SK-N-SH (cell line): ENCODE data around the gene KIF11. TPM values are rescaled to one million over a fixed set of nuclear protein-coding genes. Genes with fewer than 3 reads are reported as not detected.

Source experiments
- CTCF ChIA-PET: fragments of 300-600, 350-600 bp; formaldehyde crosslinking; extraction: SDS; loops from one replicate; lab custom pipeline; 2021; lab: Yijun Ruan, JAX
- POLR2A ChIA-PET: fragments of 350-600 bp; sonication (Branson Sonifier 250); formaldehyde crosslinking; extraction: SDS; loops from one replicate; lab custom pipeline; 2020; ENCODE audit warnings: antibody characterized with exemption, inconsistent platforms; lab: Yijun Ruan, JAX
- DNase-seq: peaks from one replicate; pipeline ENCODE4 v3.0.0; 2012
- H2AFZ ChIP-seq: fragments of 200-600 bp; sonication (generic); 2 replicates; pipeline ENCODE4 v1.8.1; 2016; ENCODE audit warnings: antibody characterized with exemption, mild to moderate bottlenecking, low read depth
- H3F3A ChIP-seq: fragments of 200-600 bp; sonication (generic); replicated peaks from 2 replicates; pipeline ENCODE3; 2016; ENCODE audit warnings: antibody characterized with exemption, mild to moderate bottlenecking; ENCODE audit not compliant: insufficient read depth
- H3K27ac ChIP-seq, 2 experiments: fragments of 200-500 bp in 1 of 2; fragments of 200-600 bp in 1 of 2; sonication (Bioruptor generic) in 1 of 2; sonication (generic), shearing (Covaris generic) in 1 of 2; 2 replicates each; pipeline versions ENCODE4 v1.5.1 to v1.6.1; 2014 to 2016; ENCODE audit warnings: low read depth in 2 of 2, inconsistent platforms in 1 of 2, low read length in 1 of 2, mild to moderate bottlenecking in 1 of 2, mixed read lengths in 1 of 2
- H3K27me3 ChIP-seq: fragments of 200-600 bp; sonication (generic), shearing (Covaris generic); 2 replicates; pipeline ENCODE4 v1.6.1; 2016; ENCODE audit warnings: mixed run types; ENCODE audit not compliant: insufficient read depth
- H3K36me3 ChIP-seq, 2 experiments: fragments of 200-500 bp in 1 of 2; fragments of 200-600 bp in 1 of 2; sonication (Bioruptor generic) in 1 of 2; sonication (generic) in 1 of 2; replicated peaks in 1 of 2; 2 replicates each; pipeline versions ENCODE3 to v1.5.1; 2014 to 2016; ENCODE audit warnings: low read length in 1 of 2, mild to moderate bottlenecking in 1 of 2; ENCODE audit not compliant: insufficient read depth in 2 of 2, control insufficient read depth in 1 of 2
- H3K4me1 ChIP-seq, 2 experiments: fragments of 200-500 bp in 1 of 2; fragments of 200-600 bp in 1 of 2; sonication (Bioruptor generic) in 1 of 2; sonication (generic), shearing (Covaris generic) in 1 of 2; 2 replicates each; pipeline versions ENCODE4 v1.5.1 to v1.6.1; 2014 to 2016; ENCODE audit warnings: low read depth in 1 of 2, low read length in 1 of 2, mixed run types in 1 of 2; ENCODE audit not compliant: insufficient read depth in 2 of 2, control insufficient read depth in 1 of 2
- H3K4me2 ChIP-seq: fragments of 200-600 bp; sonication (generic), shearing (Covaris generic); 2 replicates; pipeline ENCODE4 v1.6.1; 2017; ENCODE audit warnings: mixed run types
- H3K4me3 ChIP-seq, 2 experiments: fragments of 200-500 bp in 1 of 2; fragments of 200-600 bp in 1 of 2; sonication (Bioruptor generic) in 1 of 2; sonication (generic), shearing (Covaris generic) in 1 of 2; 2 replicates each; pipeline versions ENCODE4 v1.5.1 to v1.8.1; 2014 to 2016; ENCODE audit warnings: low read depth in 2 of 2, inconsistent platforms in 1 of 2, low read length in 1 of 2, mild to moderate bottlenecking in 1 of 2, mixed read lengths in 1 of 2, moderate library complexity in 1 of 2
- H3K79me2 ChIP-seq: fragments of 200-600 bp; sonication (generic); 2 replicates; pipeline ENCODE4 v1.8.1; 2017; ENCODE audit warnings: mild to moderate bottlenecking; ENCODE audit not compliant: insufficient read depth
- H3K9ac ChIP-seq: fragments of 200-600 bp; sonication (generic); 2 replicates; pipeline ENCODE4 v1.6.1; 2017; ENCODE audit warnings: mixed run types
- H3K9me2 ChIP-seq: fragments of 200-600 bp; sonication (generic); 2 replicates; pipeline ENCODE4 v1.6.1; 2017; ENCODE audit warnings: mixed run types
- H3K9me3 ChIP-seq: fragments of 200-600 bp; sonication (generic); 2 replicates; pipeline ENCODE4 v1.6.1; 2017; ENCODE audit warnings: mixed run types, mild to moderate bottlenecking, moderate library complexity
- H4K20me1 ChIP-seq: fragments of 200-600 bp; sonication (generic); 2 replicates; pipeline ENCODE4 v1.6.1; 2017; ENCODE audit warnings: mild to moderate bottlenecking, mixed run types; ENCODE audit not compliant: insufficient read depth
- CHD2 ChIP-seq: fragments of 150-350 bp; IDR thresholded peaks from 2 replicates; pipeline ENCODE4 v1.6.1; 2018; ENCODE audit warnings: low read length; ENCODE audit not compliant: partially characterized antibody
- ELF1 ChIP-seq: IDR thresholded peaks from 2 replicates; pipeline ENCODE4 v1.4.0; 2012
- EZH2phosphoT487 ChIP-seq: fragments of 200-600 bp; sonication (generic); IDR thresholded peaks from 2 replicates; pipeline ENCODE4 v1.6.1; 2017; ENCODE audit warnings: low read depth, mixed run types, mild to moderate bottlenecking, antibody characterized with exemption, moderate library complexity, borderline replicate concordance
- GABPA ChIP-seq: IDR thresholded peaks from 2 replicates; pipeline ENCODE4 v1.4.0; 2012; ENCODE audit warnings: low read depth, mild to moderate bottlenecking
- GATA2 ChIP-seq: sonication (generic); formaldehyde crosslinking; IDR thresholded peaks from 2 replicates; pipeline ENCODE4 v1.5.0; 2020; ENCODE audit warnings: mild to moderate bottlenecking, missing genetic modification reagents
- IRF3 ChIP-seq: fragments of 150-350 bp; IDR thresholded peaks from 2 replicates; pipeline ENCODE4 v1.6.1; 2016; ENCODE audit warnings: mild to moderate bottlenecking, low read depth, low read length
- MAX ChIP-seq: IDR thresholded peaks from 2 replicates; pipeline ENCODE4 v1.4.0; 2012; ENCODE audit warnings: low read depth
- MEF2A ChIP-seq: IDR thresholded peaks from 2 replicates; pipeline ENCODE4 v1.4.0; 2012; ENCODE audit warnings: low read depth, borderline replicate concordance
- MXI1 ChIP-seq: IDR thresholded peaks from 2 replicates; pipeline ENCODE4 v1.6.1; 2012; ENCODE audit warnings: mild to moderate bottlenecking, low read depth, low read length, improper control_type of control experiment
- RAD21 ChIP-seq: IDR thresholded peaks from 2 replicates; pipeline ENCODE4 v1.6.1; 2012; ENCODE audit warnings: mild to moderate bottlenecking, low read length
- RCOR1 ChIP-seq: fragments of 150-350 bp; IDR thresholded peaks from 2 replicates; pipeline ENCODE4 v1.6.1; 2017; ENCODE audit warnings: antibody characterized with exemption, low read length
- RXRA ChIP-seq: IDR thresholded peaks from 2 replicates; pipeline ENCODE4 v1.4.0; 2012; ENCODE audit warnings: low read depth, mild to moderate bottlenecking, borderline replicate concordance
- SIN3A ChIP-seq: IDR thresholded peaks from 2 replicates; pipeline ENCODE4 v1.6.1; 2012; ENCODE audit warnings: low read depth, mild to moderate bottlenecking, low read length, moderate library complexity, borderline replicate concordance
- SMC3 ChIP-seq: IDR thresholded peaks from 2 replicates; pipeline ENCODE4 v1.6.1; 2012; ENCODE audit warnings: low read depth, low read length, improper control_type of control experiment
- TEAD4 ChIP-seq: IDR thresholded peaks from 2 replicates; pipeline ENCODE4 v1.4.0; 2012; ENCODE audit warnings: mild to moderate bottlenecking, borderline replicate concordance; ENCODE audit not compliant: insufficient read depth
- USF1 ChIP-seq: IDR thresholded peaks from 2 replicates; pipeline ENCODE4 v1.4.0; 2012; ENCODE audit warnings: low read depth, borderline replicate concordance
- USF2 ChIP-seq: fragments of 150-350 bp; IDR thresholded peaks from 2 replicates; pipeline ENCODE4 v1.6.1; 2017; ENCODE audit warnings: antibody characterized with exemption, low read length, low read depth, borderline replicate concordance
- YY1 ChIP-seq: IDR thresholded peaks from 2 replicates; pipeline ENCODE4 v1.4.0; 2012; ENCODE audit warnings: low read depth, mild to moderate bottlenecking
- WGBS: methylation state at CpG from one replicate; pipeline ENCODE4 v1.1.6; 2017; ENCODE audit warnings: low lambda C conversion rate; 5-methylcytosine and 5-hydroxymethylcytosine counted together
- polyA plus RNA-seq, 3 experiments: library from polyadenylated mRNA; depleted of rRNA; stranded (reverse); fragments of >200 nt; gene quantifications; 2 replicates each; pipeline ENCODE4 v1.2.3, GENCODE V29; 2012

Gene KIF11
- polyA plus RNA-seq, 1 of the 3 experiments (the other 2 are of a cell fraction), result 4.0 TPM

- H3K9me2 ChIP-seq, result no peaks in the 10 kb centered on the region
- H3K4me3 ChIP-seq, result no peak overlapping the region
- no peaks in the 10 kb centered on the region for H3K9me3 ChIP-seq
- no peak for DNase-seq
- no peak overlapping the region for H3K4me2 ChIP-seq
- H4K20me1 ChIP-seq, result peaks cover 22% of the 10 kb centered on the region; the same call in 1 of the 2 replicates
- peaks cover 9% of the 10 kb centered on the region for H3F3A ChIP-seq
- no peak for TF ChIP-seq GATA2 (CRISPR knock-in tag)
- TF ChIP-seq TEAD4, result no peak
- no peak for TF ChIP-seq MEF2A
- no peak for TF ChIP-seq MXI1
- no peak for TF ChIP-seq USF1
- no peak for TF ChIP-seq RAD21
- TF ChIP-seq ELF1, result no peak
- no peak for TF ChIP-seq RXRA
- TF ChIP-seq YY1, result no peak
- TF ChIP-seq CHD2, result no peak
- no peak for TF ChIP-seq IRF3
- no peak for TF ChIP-seq EZH2phosphoT487
- TF ChIP-seq SMC3, result no peak
- no peak for TF ChIP-seq USF2
- no peak for TF ChIP-seq RCOR1
- TF ChIP-seq MAX, result no peak
- no peak for TF ChIP-seq SIN3A
- no peak for TF ChIP-seq GABPA
- no peaks in the 10 kb centered on the region for H3K4me1 ChIP-seq
- H2AFZ ChIP-seq, result no peak overlapping the region
- ChIA-PET POLR2A (no interaction called here), CTCF (no interaction called here)
- H3K9ac ChIP-seq, result no peak overlapping the region
- H3K79me2 ChIP-seq, result peaks cover 97% of the 10 kb centered on the region
- H3K27ac ChIP-seq, result no peak overlapping the region
- 92% methylated on average over 2 of the region's 2 CpGs for WGBS
- peaks cover 5 to 32% of the 10 kb centered on the region in 2 experiments for H3K36me3 ChIP-seq
- no peaks in the 10 kb centered on the region for H3K27me3 ChIP-seq
These were observed 11.9 kb downstream of the KIF11 start for GRCh38 chr10:92604841-92605240.
